DND-41 (cell line): ENCODE results near the gene RAPGEF5.

Source experiments
- ATAC-seq: fragments of 200-7000 bp; cut with Tn5 transposase; 3 replicates; pipeline ENCODE4 v1.9.1; 2021; ENCODE audit warnings: low read depth; ENCODE audit not compliant: insufficient read depth
- DNase-seq: peaks from one replicate; pipeline ENCODE4 v3.0.0-alpha.2; 2020
- H2AFZ ChIP-seq: 2 replicates; pipeline ENCODE4 v1.6.0; 2012; ENCODE audit warnings: low read depth, low read length
- H3K27ac ChIP-seq: 2 replicates; pipeline ENCODE4 v1.5.1; 2012; ENCODE audit warnings: low read length, inconsistent platforms
- H3K27me3 ChIP-seq: fragments of 200-600 bp; sonication (generic); 2 replicates; pipeline ENCODE4 v1.6.0; 2012; ENCODE audit warnings: low read length, mild to moderate bottlenecking, inconsistent platforms; ENCODE audit not compliant: insufficient read depth, poor library complexity
- H3K36me3 ChIP-seq: 2 replicates; pipeline ENCODE4 v1.5.1; 2012; ENCODE audit warnings: low read length, inconsistent platforms; ENCODE audit not compliant: insufficient read depth
- H3K4me1 ChIP-seq: 2 replicates; pipeline ENCODE4 v1.5.1; 2012; ENCODE audit warnings: mild to moderate bottlenecking, low read length; ENCODE audit not compliant: insufficient read depth
- H3K4me2 ChIP-seq: 2 replicates; pipeline ENCODE4 v1.6.0; 2012; ENCODE audit warnings: mild to moderate bottlenecking, moderate library complexity, low read length, inconsistent platforms; ENCODE audit not compliant: insufficient read depth
- H3K4me3 ChIP-seq, 2 experiments: fragments of 200-600 bp in 1 of 2; shearing (Covaris generic) in 1 of 2; 2 replicates each; pipeline ENCODE4 v1.5.1; 2012 to 2016; ENCODE audit warnings: inconsistent platforms in 2 of 2, low read length in 2 of 2, mild to moderate bottlenecking in 2 of 2, low read depth in 1 of 2, moderate library complexity in 1 of 2
- H3K79me2 ChIP-seq: 2 replicates; pipeline ENCODE4 v1.6.0; 2012; ENCODE audit warnings: low read length, inconsistent platforms; ENCODE audit not compliant: insufficient read depth
- H3K9ac ChIP-seq: 2 replicates; pipeline ENCODE4 v1.6.0; 2012; ENCODE audit warnings: low read depth, mild to moderate bottlenecking, inconsistent platforms, low read length, moderate library complexity
- H3K9me3 ChIP-seq: 2 replicates; pipeline ENCODE4 v1.5.1; 2012; ENCODE audit warnings: low read length, moderate library complexity, mild to moderate bottlenecking, inconsistent platforms; ENCODE audit not compliant: insufficient read depth, severe bottlenecking
- H4K20me1 ChIP-seq: 2 replicates; pipeline ENCODE4 v1.6.0; 2012; ENCODE audit warnings: low read length; ENCODE audit not compliant: insufficient read depth
- CTCF ChIP-seq: IDR thresholded peaks from 2 replicates; pipeline ENCODE4 v1.5.1; 2012; ENCODE audit warnings: borderline replicate concordance, low read length, moderate library complexity, mild to moderate bottlenecking; ENCODE audit not compliant: poor library complexity, severe bottlenecking; ENCODE audit errors: extremely low read depth
- EZH2 ChIP-seq: IDR thresholded peaks from 3 replicates; pipeline ENCODE4 v1.6.1; 2012; ENCODE audit warnings: borderline replicate concordance, low read depth, mild to moderate bottlenecking, moderate library complexity, low read length, inconsistent platforms; ENCODE audit not compliant: severe bottlenecking

RAPGEF5 gene

GRCh38 chr7:22197376-22197775 is 159.6 kb downstream of the RAPGEF5 start:
- H3K36me3 ChIP-seq, result peaks cover 78% of the 10 kb centered on the region
- H3K4me2 ChIP-seq, result no peak overlapping the region
- no peaks in the 10 kb centered on the region for H3K4me1 ChIP-seq
- no peaks in the 10 kb centered on the region for H3K27me3 ChIP-seq
- no peaks in the 10 kb centered on the region; the same call in 1 of the 2 replicates for H3K79me2 ChIP-seq
- H3K4me3 ChIP-seq, result no peak overlapping the region
- TF ChIP-seq EZH2 (no peak), CTCF (no peak)
- no peak overlapping the region for H3K9ac ChIP-seq
- no peak overlapping the region for H2AFZ ChIP-seq
- ATAC-seq (no peak), DNase-seq (no peak)
- no peaks in the 10 kb centered on the region for H3K9me3 ChIP-seq
- no peak overlapping the region for H3K27ac ChIP-seq
- no peaks in the 10 kb centered on the region for H4K20me1 ChIP-seq

DNA sequence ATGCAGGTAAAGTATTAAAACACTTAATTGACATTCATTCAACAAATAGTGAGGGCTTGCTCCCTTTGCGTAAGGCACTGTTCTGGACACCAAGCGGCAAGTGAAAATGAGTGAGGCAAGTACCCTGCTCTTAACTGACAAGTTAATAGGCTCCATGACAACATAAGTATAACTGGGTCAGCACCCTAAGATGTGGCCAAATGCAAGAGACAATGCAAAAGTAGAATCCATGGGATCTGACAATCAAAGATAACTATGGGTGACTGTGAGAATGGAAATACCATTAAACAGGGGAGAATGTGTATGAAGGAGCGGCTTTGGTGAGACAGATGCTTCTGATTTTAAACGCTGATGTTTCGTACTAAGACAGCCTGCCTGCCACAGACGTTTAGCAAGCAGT is 160.5 kb downstream of the RAPGEF5 start:
- peaks cover 78% of the 10 kb centered on the region for H3K36me3 ChIP-seq

DNA sequence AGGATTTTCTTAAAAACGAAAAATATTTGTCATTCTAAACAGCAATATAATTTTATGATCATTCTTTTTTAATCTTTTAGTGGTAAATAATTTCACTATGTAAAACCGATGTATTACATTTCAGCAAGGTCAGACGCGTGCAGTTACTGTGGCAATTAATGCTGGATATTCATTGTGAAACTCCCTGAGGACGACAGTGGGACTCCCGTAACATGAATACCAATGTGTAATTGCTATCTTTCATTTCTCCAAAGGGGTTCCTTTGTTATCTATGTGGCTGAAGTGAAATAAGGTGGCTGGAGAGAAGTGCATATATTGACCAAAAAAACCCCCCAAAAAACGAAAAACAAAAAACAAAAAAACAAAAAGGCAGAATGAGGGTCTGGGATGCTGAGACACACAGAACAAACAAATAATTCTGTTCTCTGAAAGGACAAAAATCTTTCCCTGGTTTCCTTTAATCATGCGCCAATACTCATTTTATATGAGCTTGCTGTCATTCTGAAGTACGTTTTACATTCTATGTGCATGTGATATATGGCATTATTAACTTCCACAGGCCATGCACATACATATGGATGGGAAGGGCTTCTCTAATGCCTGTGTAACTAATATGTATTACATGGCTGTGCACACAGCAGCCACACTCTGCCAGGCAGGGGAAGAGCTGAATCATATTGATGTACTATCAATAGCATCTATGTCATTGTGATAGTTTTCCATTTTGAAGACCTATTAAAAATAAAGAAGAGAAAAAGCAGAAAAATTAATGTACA is 161.4 kb downstream of the RAPGEF5 start:
- Histone ChIP-seq H3K36me3 (peaks cover 79% of the 10 kb centered on the region), H3K4me1 (no peaks in the 10 kb centered on the region), H3K4me2 (no peak overlapping the region), H3K9ac (no peak overlapping the region), H2AFZ (no peak overlapping the region), H3K4me3 (no peak overlapping the region), H4K20me1 (no peaks in the 10 kb centered on the region), H3K27me3 (no peaks in the 10 kb centered on the region), H3K79me2 (no peaks in the 10 kb centered on the region; the same call in 1 of the 2 replicates), H3K9me3 (no peaks in the 10 kb centered on the region), H3K27ac (no peak overlapping the region)
- TF ChIP-seq EZH2, result no peak
- no peak for TF ChIP-seq CTCF
- ATAC-seq (no peak), DNase-seq (no peak)

More for the DNA sequence above, 160.5 kb downstream of the RAPGEF5 start:
- DNase-seq (no peak), ATAC-seq (no peak)
- no peak overlapping the region for H3K9ac ChIP-seq
- H2AFZ ChIP-seq, result no peak overlapping the region
- H3K4me3 ChIP-seq, result no peak overlapping the region
- H3K9me3 ChIP-seq, result no peaks in the 10 kb centered on the region
- H3K27me3 ChIP-seq, result no peaks in the 10 kb centered on the region
- no peak for TF ChIP-seq EZH2
- no peak for TF ChIP-seq CTCF
- H3K27ac ChIP-seq, result no peak overlapping the region
- no peaks in the 10 kb centered on the region for H3K4me1 ChIP-seq
- H4K20me1 ChIP-seq, result no peaks in the 10 kb centered on the region
- H3K4me2 ChIP-seq, result no peak overlapping the region
- H3K79me2 ChIP-seq, result no peaks in the 10 kb centered on the region; the same call in 1 of the 2 replicates
